Suppressor macrophage treated with lipopolysaccharide for 4 hours (primary cell): ENCODE data around the gene LRRFIP2.

Experiments used
- DNase-seq: peaks from one replicate; pipeline ENCODE4 v3.0.0-alpha.2; 2020

The LRRFIP2 gene

GRCh38 chr3:37015642-37016041 is 158.7 kb downstream of the LRRFIP2 start:
- DNase-seq, result no peak

GRCh38 chr3:37014620-37015019 is 159.8 kb downstream of the LRRFIP2 start:
- no peak for DNase-seq
